Renal pelvis (tissue), 4 donors: ENCODE data around the gene SLAMF7. TPM values are rescaled to one million over a fixed set of nuclear protein-coding genes. Genes with fewer than 3 reads are reported as not detected.
"Not testable (repeated sequence)": the region's sequence is repeated elsewhere in the genome, so short reads cannot be mapped to it uniquely, and the experiment has no call there.

Experiments used
- DNase-seq: peaks from one replicate; pipeline ENCODE4 v3.0.0-alpha.2; 2013
- polyA plus RNA-seq, 3 donors: library from polyadenylated mRNA; unstranded; fragments of 120-200 nt; gene quantifications; one replicate each; pipeline ENCODE4 v1.2.1, GENCODE V29; 2013; ENCODE audit not compliant: insufficient read length in 3 of 3

Gene SLAMF7
- polyA plus RNA-seq, 3 donors, result 0.30 to 0.43 (median 0.36) TPM

GRCh38 chr1:160774886-160775719 is 36.1 kb downstream of the SLAMF7 start:
- DNase-seq, result no peak

GRCh38 chr1:160776178-160776577 is 37.1 kb downstream of the SLAMF7 start:
- no peak for DNase-seq

- peak; percentile 10 for DNase-seq
Measured at GRCh38 chr1:160777486-160778089, 38.5 kb downstream of the SLAMF7 start.

GRCh38 chr1:160778976-160779375 is 39.9 kb downstream of the SLAMF7 start:
- no peak for DNase-seq

- peak; percentile 8 for DNase-seq
Measured at GRCh38 chr1:160779626-160780397, 40.8 kb downstream of the SLAMF7 start.

- no peak for DNase-seq
Measured at GRCh38 chr1:160780398-160780755, 41.3 kb downstream of the SLAMF7 start.

- peak; percentile 59 for DNase-seq
Measured at GRCh38 chr1:160781186-160781766, 42.2 kb downstream of the SLAMF7 start.

GRCh38 chr1:160781914-160782689 is 43.1 kb downstream of the SLAMF7 start:
- DNase-seq, result no peak

GRCh38 chr1:160782988-160783765 is 44.1 kb downstream of the SLAMF7 start:
- DNase-seq, result not testable (repeated sequence)

- DNase-seq, result no peak
Measured at GRCh38 chr1:160789051-160789701, 50.1 kb downstream of the SLAMF7 start.

- no peak for DNase-seq
Measured at GRCh38 chr1:160789702-160790611, 50.9 kb downstream of the SLAMF7 start.

- no peak for DNase-seq
Measured at GRCh38 chr1:160794376-160794775, 55.3 kb downstream of the SLAMF7 start.

- no peak for DNase-seq
Measured at GRCh38 chr1:160795951-160796383, 56.9 kb downstream of the SLAMF7 start, which contains the start of gene LY9. Gene LY9, plus strand, starts transcription at chr1:160796174. Its CDS starts 14 bp downstream, at chr1:160796188.

GRCh38 chr1:160797271-160797709 is 58.2 kb downstream of the SLAMF7 start:
- no peak for DNase-seq

GRCh38 chr1:160797861-160798273 is 58.8 kb downstream of the SLAMF7 start:
- DNase-seq, result no peak

GRCh38 chr1:160798439-160798838 is 59.4 kb downstream of the SLAMF7 start:
- DNase-seq, result no peak

- DNase-seq, result no peak
Measured at GRCh38 chr1:160799641-160800040, 60.6 kb downstream of the SLAMF7 start.

GRCh38 chr1:160800142-160800541 is 61.1 kb downstream of the SLAMF7 start:
- DNase-seq, result no peak
